ENCODE data around the gene PTPN22.
"Not testable (repeated sequence)": the region's sequence is repeated elsewhere in the genome, so short reads cannot be mapped to it uniquely, and the experiment has no call there.

Gene PTPN22

DNA sequence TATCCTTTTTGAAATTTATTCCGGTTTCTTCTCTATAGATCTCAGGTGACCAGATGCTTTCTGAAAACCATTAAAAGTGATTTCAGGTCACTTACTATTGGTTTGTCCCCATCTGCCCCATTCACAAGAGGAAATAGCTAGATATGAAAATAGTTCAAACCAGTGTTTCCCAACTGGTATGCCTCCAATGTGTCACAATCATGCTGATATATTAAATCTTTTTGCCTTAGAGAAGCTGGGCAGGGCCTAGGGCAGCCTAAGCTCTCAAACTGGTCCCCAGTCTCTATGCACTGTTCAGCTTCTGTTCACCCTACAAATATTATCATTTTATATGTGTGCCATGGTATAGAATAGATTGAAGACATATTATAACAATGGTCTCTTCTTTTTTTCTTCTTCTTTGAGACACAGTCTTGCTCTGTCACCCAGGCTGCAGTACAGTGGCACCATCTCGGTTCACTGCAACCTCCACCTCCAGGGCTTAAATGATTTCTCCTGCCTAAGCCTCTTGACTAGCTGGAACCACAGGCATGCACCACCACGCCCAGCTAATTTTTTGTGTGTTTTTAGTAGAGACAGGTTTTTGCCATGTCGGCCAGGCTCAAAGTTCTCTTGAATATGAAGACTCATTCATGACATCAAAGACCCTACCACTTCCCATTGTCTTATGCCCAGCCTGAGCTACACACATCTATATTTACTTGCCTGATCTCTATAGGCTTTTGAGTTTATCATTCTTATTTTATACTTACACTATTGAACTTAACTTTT is 15.7 kb downstream of the PTPN22 start:
- DNase-seq (ENCODE audit: low read depth), result no peak
- H3K4me3 ChIP-seq (ENCODE audit: low read depth, low read length), result no peak overlapping the region

DNA sequence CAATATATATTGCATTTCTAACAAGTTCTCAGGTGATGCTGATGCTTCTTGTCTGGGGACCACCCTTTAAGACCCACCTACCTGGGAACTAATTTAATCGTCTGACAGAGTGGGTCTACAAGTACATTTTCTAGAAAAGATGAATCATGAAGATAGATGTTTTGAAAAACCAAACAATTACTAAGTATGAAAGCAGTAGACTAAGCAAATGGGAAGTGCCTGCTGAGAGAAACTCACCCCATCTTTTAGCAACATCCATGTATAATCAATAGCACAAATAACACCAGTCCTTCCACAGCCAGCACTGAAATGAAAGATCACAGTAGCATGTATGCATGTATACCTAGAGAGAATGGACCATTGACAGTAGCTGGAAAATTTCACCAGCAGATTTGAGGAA is 17.3 kb downstream of the PTPN22 start:
- DNase-seq (ENCODE audit: low read depth), result no peak
- H3K4me3 ChIP-seq (ENCODE audit: low read depth, low read length), result no peak overlapping the region

DNA sequence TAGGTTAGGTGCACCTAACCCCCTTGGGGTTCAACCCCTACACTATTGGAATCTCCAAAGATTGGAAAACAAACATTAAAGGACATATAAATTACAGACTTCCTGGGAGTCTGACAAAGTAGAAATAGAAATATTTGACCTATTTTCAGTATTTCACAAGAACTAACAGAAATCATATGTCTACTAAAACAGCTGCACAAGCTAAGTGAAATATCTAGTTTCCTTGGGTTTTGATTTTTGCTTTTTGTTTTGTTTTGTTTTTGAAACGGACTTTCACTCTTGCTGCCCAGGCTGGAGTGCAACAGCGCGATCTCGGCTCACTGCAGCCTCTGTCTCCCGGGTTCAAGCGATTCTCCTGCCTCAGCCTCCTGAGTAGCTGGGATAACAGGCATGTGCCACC is 18.8 kb downstream of the PTPN22 start:
- H3K4me3 ChIP-seq (ENCODE audit: low read depth, low read length); DNase-seq (ENCODE audit: low read depth): not testable (repeated sequence)

DNA sequence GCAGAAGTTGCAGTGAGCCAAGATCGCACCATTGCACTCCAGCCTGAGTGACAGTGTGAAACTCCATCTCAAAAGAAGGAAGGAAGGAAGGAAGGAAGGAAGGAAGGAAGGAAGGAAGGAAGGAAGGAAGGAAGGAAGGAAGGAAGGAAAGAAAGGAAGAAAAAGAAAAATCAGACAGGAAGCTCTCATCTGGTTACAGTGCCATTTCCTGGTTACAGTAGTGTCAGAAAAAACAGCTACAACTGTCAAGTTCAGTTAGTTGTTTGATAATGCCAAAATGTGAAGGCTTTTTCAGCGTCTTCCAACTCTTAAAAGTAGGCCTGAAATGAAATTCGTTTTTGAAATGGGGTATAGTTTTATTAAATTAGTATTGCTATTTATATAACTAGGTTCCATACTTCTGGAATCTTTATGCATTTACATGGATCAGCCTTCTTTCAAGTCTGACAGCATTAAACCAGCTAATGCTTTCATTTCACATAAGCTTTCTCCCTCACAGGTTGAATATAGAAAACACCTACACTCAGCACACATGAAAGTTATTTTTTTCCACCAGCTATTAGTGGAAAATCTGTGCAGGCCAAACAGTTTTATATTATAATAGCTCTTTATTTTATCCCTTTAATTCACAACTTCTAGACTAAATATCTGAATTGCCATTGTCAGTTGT is 21.2 kb downstream of the PTPN22 start:
- DNase-seq (ENCODE audit: low read depth), result no peak
- no peak overlapping the region for H3K4me3 ChIP-seq (ENCODE audit: low read depth, low read length)

DNA sequence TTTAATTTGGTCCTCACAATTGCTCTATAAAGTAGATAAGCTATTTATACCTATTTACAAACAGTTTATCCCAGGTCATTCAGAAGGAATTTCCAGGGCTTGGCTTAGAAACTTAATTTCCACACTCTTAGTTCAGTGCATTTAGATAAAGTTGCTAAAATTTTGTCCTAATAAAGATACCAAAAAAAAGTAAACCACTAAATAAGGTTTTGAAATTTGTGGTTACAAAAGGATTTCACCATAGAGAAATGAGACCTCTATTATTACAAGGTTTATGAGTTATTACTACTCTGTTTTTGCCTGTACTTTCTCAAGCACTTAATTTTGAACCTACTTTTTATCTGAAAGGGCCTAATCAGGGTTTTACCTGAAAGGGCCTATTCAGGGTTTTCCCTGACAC is 22.4 kb downstream of the PTPN22 start:
- no peak for DNase-seq (ENCODE audit: low read depth)
- H3K4me3 ChIP-seq (ENCODE audit: low read depth, low read length), result no peak overlapping the region

DNA sequence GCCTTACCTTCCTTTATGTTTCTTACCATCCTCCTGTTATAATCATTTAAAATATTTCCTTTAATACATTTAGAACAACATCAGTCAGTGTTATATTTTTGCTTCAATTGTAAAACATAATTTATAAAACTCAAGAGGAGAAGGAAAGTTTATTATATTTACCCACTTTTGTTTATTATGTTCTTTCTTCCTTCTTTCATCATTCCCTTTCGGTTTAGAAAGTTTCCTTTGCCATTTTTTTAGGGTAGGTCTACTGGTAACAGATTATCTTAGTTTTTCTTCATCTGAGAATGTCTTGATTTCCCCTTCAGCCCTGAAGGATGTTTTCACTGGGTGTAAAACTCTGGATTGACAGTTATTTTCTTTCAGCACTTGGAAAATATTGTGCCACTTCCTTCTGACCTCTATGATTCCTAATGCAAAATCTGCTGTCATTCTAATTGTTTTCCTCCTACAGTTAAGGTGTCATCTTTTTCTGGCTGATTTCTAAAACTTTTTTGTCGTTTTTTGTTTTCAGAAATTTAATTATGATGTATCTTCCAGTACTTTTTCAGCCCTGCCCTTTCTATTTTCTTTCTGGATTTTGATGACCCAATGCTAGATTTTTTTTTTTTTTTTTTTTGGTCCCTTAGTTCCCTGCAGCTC is 25.0 kb downstream of the PTPN22 start:
- no peak for DNase-seq (ENCODE audit: low read depth)
- H3K4me3 ChIP-seq (ENCODE audit: low read depth, low read length), result no peak overlapping the region

DNA sequence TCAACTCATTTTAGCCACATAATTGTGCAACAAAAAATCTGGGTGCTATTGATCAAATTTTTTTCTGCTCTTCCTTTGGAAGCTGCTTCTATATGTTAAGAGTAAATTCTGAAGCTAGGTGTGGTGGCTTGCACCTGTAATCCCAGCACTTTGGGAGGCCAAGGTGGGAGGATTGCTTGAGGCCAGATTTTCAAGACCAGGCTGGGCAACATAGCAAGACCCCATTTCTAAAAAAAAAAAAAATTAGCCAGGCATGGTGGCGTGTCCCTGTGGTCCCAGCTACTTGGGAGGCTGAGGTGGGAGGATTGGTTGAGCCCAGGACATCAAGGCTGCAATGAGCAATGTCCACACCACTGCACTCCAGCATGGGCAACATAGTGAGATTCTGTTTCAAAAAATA is 35.0 kb downstream of the PTPN22 start:
- DNase-seq (ENCODE audit: low read depth), result no peak
- no peak overlapping the region for H3K4me3 ChIP-seq (ENCODE audit: low read depth, low read length)

DNA sequence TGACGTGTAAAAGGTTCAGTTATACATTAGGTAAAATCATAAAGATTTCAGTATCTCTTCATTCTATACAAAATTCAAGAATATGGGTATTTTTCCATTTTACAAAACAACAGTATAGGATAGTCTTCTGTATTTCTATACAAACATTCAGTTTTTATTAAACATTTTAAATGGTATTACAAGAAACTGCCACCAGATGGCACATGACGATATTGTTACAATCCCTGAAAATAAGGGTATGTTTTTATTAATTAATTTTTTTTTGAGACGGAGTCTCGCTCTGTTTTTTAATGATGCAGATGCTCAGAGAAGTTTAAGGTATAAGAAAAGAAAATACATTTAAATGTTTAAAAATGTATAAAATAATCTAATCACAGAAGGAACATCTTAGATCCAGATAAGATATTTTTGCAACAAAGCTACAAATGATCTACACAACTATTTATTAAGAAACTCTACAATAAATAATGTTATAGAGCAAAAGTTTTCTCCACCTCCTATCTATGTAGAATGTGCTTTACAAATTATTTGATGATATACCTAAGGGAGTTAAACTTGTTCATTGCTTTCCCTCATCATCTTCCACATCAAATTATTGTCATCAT is 35.7 kb downstream of the PTPN22 start:
- DNase-seq (ENCODE audit: low read depth), result peak; percentile 10
- no peak overlapping the region for H3K4me3 ChIP-seq (ENCODE audit: low read depth, low read length)

DNA sequence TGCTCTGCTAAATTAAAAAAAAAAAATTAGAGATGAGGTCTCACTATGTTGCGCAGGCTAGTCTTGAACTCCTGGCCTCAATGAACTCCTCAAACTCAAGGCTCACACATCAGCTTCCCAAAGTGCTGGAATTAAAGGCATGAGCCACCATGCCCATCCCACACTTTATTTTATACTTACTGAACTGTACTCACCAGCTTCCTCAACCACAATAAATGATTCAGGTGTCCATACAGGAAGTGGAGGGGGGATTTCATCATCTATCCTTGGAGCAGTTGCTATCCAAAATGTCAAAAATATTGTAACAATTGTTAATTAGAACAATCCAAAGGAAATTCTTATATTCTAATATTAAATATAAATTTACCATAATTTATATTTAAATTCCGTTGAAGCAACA is 36.8 kb downstream of the PTPN22 start:
- H3K4me3 ChIP-seq (ENCODE audit: low read depth, low read length), result no peak overlapping the region

DNA sequence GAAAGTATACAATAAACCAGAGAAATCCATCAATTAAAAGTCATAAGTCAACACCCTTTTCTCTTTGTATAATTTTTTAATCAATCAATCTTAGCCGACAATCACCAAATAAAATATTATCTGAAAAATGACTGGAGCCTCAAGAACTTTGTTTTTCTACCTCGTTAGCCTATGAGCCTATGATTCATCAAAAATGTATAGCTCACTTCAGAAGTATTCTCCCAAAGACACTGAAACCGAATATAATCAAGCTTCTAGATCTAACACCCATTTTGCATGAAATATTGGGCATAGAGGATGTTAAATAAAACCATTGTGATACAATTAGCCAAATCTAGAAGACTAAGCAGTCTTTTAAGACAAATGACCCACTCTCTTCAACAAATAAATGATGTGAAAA is 41.5 kb downstream of the PTPN22 start:
- peak; percentile 12 for DNase-seq (ENCODE audit: low read depth)
- H3K4me3 ChIP-seq (ENCODE audit: low read depth, low read length), result no peak overlapping the region

More for the DNA sequence above, 36.8 kb downstream of the PTPN22 start:
- DNase-seq (ENCODE audit: low read depth), result no peak

DNA sequence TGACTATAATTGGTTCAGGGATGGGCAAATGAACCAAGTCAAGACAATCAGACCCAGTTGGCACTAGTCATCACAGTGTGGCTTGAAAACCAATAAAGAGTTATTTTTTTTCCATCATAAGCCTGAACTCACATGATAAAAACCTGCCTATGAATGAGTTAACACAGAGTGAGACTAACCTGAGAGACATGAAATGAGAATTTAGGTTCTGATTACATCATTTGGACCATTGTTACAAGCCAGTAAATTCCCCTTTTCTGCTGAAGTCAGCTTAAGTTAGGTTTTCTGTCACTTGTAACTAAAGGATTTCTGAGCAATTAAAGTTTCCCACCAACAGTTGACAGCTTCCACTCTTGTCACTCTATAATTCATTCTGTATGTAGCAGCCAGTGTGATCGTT is 49.6 kb downstream of the PTPN22 start:
- DNase-seq (ENCODE audit: low read depth), result no peak
- H3K4me3 ChIP-seq (ENCODE audit: low read depth, low read length), result no peak overlapping the region

DNA sequence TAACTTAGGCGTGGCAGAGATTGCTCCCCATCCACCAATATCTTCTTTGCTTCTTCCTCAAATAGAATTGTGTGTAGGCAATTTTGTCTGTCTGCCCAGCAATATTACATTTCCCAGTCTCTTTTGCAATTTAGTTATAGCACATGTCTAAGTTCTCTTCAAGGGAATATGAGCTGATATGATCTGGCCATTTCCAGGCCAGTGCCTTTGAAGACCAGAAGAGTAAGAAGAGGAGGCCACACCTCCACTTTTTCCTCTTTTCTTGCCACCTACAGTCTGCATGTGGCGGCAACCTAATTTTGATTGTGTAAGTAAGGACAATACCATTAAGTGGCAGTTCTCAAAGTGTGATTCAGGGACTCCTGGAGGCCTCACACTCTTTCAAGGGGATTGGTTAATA is 52.9 kb downstream of the PTPN22 start:
- no peak for DNase-seq (ENCODE audit: low read depth)
- H3K4me3 ChIP-seq (ENCODE audit: low read depth, low read length), result no peak overlapping the region

DNA sequence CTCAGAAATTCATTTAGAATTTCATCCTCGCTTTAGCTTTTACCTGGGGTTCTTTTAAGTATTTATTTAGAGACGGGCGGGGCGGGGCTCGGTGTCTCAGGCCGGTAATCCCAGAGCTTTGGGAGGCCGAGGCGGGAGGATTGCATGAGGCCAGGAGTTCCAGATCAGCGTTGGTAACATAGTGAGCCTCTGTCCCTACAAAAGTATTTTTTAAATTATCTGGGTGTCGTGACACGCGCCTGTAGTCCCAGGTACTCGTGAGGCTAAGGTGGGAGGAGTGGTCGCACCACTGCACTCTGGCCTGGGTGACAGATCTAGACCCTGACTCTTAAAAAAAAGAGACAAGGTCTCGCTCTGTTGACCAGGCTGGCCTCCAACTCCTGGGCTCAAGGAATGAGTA is 58.3 kb downstream of the PTPN22 start:
- no peak for DNase-seq (ENCODE audit: low read depth)
- no peak overlapping the region for H3K4me3 ChIP-seq (ENCODE audit: low read depth, low read length)

DNA sequence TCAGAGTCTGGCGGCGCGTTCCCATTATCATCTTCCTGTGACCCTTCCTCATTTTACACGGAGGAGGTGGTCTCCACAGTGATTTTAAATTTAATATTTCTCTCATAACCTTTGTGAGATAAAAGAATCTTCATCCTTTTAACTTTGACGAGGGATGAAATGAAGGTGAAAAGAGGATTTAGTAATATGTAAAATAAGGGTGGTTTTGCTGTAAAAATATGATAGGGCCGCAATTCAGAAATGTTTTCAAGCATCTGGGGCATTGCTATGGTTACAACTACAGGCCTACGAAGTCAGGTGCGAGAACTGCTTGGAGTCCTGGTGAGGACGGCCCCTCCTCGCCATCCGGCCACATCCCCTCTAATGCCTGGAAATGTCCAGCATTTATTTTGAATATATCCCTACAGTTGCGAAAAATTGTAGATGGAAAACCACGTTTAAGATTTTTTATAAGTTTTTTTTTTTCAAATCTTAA is 58.8 kb downstream of the PTPN22 start:
- no peak for DNase-seq (ENCODE audit: low read depth)
- peak overlapping the region; percentile 92 for H3K4me3 ChIP-seq (ENCODE audit: low read depth, low read length)

DNA sequence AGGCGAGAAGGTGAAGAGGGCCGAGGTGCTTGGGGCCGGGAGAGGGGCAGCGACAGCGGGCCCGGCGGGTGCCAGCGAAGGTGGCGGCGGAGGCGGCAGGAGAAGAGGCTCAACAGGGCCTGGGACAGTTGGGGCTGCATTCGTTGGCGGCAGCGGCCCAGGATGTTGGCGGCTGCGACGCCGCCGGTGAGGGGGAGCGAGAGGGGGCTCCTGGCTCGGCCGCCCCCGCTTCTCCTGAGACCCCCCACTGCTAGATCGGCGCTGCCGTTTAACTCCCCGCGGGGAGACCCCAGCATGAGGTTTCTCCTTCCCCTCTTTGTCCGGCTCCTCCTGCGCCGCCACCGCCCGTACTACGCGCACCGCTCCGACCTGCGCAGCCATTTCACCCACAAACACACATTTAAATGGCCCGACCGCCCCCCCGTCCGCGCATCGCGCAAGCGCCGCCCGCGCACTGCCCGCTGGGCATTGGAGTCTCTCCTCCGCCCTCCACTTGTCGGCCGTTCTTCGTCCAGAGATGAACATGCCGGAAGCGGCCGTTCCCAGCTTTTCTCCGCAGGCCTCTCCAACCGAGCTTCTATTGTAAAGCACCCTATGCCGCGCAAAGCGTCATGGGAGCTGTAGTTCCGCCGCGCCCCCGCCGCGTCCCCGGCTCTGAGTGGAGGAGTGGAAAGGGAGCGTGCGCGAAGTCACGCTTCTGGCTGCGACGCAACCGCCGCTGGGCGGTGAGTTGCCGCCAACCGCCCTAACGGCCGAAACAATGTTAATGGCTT is 59.4 kb downstream of the PTPN22 start, which contains the start of gene RSBN1:
Gene RSBN1, minus strand, starts transcription at position 589 of the 773 bp plus-strand sequence. Its CDS starts 64 bp downstream, at position 525.
- H3K4me3 ChIP-seq (ENCODE audit: low read depth, low read length), result peak within 1 kb of the TSS; percentile 92
- DNase-seq (ENCODE audit: low read depth), result peak; percentile 97

DNA sequence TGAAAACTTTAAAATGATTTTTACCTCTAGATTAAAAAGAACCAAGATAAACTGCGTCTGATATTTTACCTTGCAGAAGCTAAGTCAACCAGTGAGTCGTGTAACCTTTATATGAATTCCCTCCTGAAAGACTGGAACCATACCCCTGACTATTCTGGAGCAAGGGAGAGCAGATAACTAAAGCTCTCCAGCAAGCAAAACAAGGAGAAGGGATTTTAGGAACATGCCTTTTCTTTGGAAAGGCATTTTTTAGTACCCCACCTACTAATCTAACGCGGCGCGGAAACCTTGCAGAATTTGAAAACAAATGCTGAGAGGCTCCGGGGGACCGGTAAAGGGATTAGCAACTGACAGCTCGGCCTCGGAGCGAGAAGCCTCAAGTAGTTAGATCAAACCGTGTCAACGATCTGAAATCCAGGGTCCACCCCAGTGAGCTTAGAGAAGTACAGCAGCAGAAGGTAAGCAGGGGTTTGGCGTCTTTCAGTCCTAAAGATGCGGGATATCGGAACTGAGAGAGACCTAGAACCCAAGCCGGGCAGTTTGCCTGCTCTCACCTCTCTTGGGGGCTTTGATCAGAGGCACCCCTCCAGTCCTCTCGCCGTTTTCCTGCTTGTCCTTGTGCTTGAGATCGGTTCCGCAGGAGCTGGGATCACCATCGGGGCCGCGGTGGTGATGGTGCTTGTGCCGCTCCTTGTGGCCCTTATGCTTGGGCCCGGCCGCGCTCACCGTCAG is 60.2 kb downstream of the PTPN22 start:
- DNase-seq (ENCODE audit: low read depth), result no peak
- peak overlapping the region; percentile 92 for H3K4me3 ChIP-seq (ENCODE audit: low read depth, low read length)

DNA sequence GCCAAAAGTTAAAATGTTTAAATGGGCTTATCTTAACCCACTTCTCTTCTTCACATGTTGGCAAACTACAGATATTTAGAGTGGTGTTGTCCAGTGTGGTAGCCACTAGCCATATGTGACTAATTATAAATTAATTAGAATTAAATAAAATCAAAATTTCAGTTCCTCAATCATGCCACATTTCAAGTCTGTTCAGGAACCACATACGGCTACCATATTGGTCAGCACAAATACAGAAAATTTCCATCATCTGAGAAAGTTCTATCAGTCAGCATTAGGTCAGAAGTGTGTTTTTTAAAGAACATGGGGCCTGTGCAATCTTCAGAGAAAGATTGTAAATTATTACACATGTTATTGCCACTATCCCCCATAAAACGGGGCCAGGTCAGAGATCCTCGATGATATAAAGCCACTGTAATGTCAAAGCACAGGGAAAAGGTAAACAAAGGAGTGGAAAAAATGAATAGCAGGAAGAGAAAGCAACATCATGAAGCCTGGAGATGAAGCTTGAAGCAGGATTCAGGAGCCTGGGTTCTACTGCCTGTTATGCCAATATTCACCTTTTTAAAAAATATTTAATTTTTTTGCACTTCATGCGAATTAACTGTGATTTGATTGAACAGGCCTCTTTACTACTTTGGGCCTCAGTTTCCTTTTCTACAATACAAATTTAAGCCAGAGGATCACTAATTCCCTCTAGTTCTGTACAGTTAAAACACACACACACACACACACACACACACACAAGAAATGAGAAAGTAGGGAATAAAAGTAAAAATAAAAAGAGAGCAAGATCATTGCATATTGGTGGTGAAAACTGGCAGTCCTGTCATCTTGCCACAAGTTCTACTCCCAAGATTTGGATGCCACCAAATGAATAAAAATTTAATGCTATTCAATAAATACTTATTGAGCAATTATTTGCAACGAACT is 61.6 kb downstream of the PTPN22 start:
- DNase-seq (ENCODE audit: low read depth), result no peak
- peak overlapping the region; percentile 92 for H3K4me3 ChIP-seq (ENCODE audit: low read depth, low read length)
